OCI-LY1 (cell line): Measurements from ENCODE around the gene PTPRG.

ENCODE experiments used
- EZH2 ChIP-seq: fragments of 200-600 bp; sonication (generic), shearing (Covaris generic); IDR thresholded peaks from 2 replicates; pipeline ENCODE4 v1.8.0; 2017; ENCODE audit warnings: borderline replicate concordance, mixed run types, mild to moderate bottlenecking, antibody characterized with exemption, low read length, moderate library complexity, mixed read lengths
- TF ChIP-seq, protein P1 (sequence below): fragments of 200-600 bp; sonication (generic), shearing (Covaris generic); IDR thresholded peaks from 2 replicates; pipeline ENCODE4 v1.5.1; 2017; ENCODE audit warnings: mild to moderate bottlenecking, antibody characterized with exemption, low read length, moderate library complexity, mixed read lengths

DNA sequence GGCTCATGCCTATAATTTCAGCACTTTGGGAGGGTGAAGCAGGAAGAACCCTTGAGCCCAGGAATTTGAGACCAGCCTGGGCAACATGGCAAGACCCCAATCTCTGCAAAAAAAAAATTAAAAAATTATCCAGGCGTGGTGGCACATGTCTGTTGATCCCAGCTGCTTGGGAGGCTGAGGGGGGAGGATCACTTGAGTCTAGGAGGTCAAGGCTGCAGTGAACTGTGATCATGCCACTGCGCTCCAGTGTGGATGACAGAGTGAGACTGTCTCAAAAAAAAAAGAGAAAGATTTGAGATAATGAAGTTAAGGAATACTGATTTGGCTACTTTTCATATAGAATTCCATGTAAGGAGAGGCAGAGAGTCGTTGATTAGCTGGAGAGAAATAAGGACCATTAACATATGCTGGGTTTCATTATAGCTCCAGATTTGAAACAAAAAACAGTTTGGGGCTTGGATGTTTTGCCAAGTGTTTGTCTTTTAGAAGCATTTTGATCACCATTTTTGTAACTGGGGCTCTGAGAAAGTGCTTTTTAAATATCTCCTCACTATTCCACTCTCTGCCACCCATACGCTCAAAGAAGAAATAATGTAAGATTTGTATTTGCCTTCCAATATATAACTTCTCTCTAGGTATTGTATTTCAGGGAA lies 597.8 kb downstream of the PTPRG start:
- TF ChIP-seq EZH2: no peak
- TF ChIP-seq, protein P1, sequence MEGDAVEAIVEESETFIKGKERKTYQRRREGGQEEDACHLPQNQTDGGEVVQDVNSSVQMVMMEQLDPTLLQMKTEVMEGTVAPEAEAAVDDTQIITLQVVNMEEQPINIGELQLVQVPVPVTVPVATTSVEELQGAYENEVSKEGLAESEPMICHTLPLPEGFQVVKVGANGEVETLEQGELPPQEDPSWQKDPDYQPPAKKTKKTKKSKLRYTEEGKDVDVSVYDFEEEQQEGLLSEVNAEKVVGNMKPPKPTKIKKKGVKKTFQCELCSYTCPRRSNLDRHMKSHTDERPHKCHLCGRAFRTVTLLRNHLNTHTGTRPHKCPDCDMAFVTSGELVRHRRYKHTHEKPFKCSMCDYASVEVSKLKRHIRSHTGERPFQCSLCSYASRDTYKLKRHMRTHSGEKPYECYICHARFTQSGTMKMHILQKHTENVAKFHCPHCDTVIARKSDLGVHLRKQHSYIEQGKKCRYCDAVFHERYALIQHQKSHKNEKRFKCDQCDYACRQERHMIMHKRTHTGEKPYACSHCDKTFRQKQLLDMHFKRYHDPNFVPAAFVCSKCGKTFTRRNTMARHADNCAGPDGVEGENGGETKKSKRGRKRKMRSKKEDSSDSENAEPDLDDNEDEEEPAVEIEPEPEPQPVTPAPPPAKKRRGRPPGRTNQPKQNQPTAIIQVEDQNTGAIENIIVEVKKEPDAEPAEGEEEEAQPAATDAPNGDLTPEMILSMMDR: no peak
